ENCODE data around the gene CDK9. TPM values are rescaled to one million over a fixed set of nuclear protein-coding genes. Genes with fewer than 3 reads are reported as not detected.

CDK9 gene
- total RNA-seq, 4 donors from 2014 or later = 60.7 to 96.3 (median 70.7) TPM

DNA sequence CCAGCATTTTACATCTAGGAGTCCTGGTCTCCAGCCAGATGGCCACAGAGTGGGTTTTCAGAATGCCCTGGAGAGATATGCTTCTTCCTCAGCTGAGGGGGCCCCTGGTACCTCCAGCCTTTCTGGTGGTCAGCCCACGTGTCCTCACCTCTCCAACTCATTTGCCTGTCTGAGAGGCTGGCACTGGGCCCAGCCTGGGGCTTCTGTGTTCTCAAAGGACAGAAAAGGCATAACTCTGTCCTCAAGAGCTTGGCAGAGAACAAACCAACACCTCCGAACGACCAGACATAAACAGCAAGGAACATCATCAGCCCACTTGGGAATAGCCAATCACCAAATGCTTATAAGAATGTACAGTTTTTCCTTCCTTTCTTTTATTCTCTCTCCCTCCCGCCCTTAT is 51.5 kb downstream of the CDK9 start:
- no peak for TF ChIP-seq POLR2A (IDR thresholded peaks at IDR 0.05)
- TF ChIP-seq, protein P1, sequence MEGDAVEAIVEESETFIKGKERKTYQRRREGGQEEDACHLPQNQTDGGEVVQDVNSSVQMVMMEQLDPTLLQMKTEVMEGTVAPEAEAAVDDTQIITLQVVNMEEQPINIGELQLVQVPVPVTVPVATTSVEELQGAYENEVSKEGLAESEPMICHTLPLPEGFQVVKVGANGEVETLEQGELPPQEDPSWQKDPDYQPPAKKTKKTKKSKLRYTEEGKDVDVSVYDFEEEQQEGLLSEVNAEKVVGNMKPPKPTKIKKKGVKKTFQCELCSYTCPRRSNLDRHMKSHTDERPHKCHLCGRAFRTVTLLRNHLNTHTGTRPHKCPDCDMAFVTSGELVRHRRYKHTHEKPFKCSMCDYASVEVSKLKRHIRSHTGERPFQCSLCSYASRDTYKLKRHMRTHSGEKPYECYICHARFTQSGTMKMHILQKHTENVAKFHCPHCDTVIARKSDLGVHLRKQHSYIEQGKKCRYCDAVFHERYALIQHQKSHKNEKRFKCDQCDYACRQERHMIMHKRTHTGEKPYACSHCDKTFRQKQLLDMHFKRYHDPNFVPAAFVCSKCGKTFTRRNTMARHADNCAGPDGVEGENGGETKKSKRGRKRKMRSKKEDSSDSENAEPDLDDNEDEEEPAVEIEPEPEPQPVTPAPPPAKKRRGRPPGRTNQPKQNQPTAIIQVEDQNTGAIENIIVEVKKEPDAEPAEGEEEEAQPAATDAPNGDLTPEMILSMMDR (IDR thresholded peaks at IDR 0.05) = no peak
- DNase-seq (ENCODE audit: low spot score in 2 of 2) = no peak
- no peak overlapping the region for H3K4me3 ChIP-seq (ENCODE audit: low read depth, poor library complexity, severe bottlenecking)
- 60 to 70% methylated on average over 4 of the region's 4 CpGs for WGBS, 2 donors
- intact Hi-C loops (cut with DNase I; ENCODE audit: low total_unique reads) = no loop called here

DNA sequence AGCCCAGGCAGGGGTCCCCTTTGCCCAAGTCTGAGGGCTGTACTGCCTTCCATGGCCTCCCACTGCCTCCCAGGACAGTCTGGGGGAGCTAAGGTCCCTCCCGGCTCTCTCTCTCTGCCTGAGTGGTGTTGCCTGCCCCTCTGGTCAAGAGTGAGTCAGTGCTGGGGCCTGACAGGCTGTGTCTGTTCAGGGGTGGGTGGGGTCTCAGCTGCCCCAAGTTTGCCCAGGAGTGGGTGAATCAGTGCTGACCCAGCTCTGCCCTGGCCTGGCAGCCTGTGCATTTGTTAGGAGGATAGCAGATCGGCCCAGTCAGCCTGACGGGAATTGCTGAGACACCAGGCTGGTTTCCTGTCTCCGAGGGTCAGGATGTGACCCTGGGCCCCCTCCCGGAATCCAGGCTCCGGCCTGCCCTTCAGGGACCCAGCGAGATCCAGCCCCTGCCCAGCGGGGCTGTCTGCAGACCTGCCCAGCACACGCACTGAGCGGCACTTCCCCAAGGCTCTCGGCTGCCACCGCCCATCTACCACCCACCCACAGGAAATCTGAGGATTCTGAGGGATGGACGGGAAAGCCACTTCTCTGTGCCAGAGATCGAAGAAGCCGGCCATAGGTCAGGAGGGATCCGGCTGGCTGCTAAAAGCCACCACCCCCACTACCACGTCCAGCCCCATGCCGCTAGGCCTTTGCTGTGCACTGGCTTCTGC is 52.7 kb downstream of the CDK9 start:
- WGBS, 2 donors = 51 to 60% methylated on average over 15 of the region's 18 CpGs
- no peak overlapping the region for H3K4me3 ChIP-seq (ENCODE audit: low read depth, poor library complexity, severe bottlenecking)
- TF ChIP-seq POLR2A (IDR thresholded peaks at IDR 0.05) = no peak
- TF ChIP-seq, protein P1 (IDR thresholded peaks at IDR 0.05) = no peak
- intact Hi-C loops (cut with DNase I; ENCODE audit: low total_unique reads) = no loop called here
- peak; percentile 68 to 93 for DNase-seq (ENCODE audit: low spot score in 2 of 2)

Small RNAs within 50 kb of the gene (microRNA-seq; reads per million reads assigned to microRNA genes)
- gene MIR2861 (ENCODE audit: borderline number of aligned reads in 1 of 2, borderline replicate concordance in 2 of 2) (0 reads per million in 2 donors), gene MIR3960 (ENCODE audit: borderline number of aligned reads in 1 of 2, borderline replicate concordance in 2 of 2) (0 to 0.68 reads per million in 2 donors)

Other genes starting within 250 kb of the CDK9 start
- 10 to 100 TPM; 17.4 to 66.8 (median 30.5) TPM for gene STXBP1, start 173.8 kb upstream of the CDK9 start, total RNA-seq
- under 1 TPM in 1 of 4 donors, not detected in 3; 0.23 TPM for gene CFAP157, start 79.0 kb upstream of the CDK9 start, total RNA-seq
- 10 to 100 TPM; 28.2 to 71.8 (median 52.3) TPM for gene PTRH1, start 70.4 kb upstream of the CDK9 start, total RNA-seq
- gene TTC16, start 70.0 kb upstream of the CDK9 start, total RNA-seq = under 1 TPM in 1 of 4 donors, not detected in 3; 0.25 TPM
- 10 to 100 TPM; 11.5 to 19.9 (median 15.1) TPM for gene TOR2A, start 50.7 kb upstream of the CDK9 start, total RNA-seq
- 1 to 10 TPM; 1.9 to 8.5 (median 5.3) TPM for gene SH2D3C, start 7.4 kb upstream of the CDK9 start, total RNA-seq
- 10 to 100 TPM; 21.3 to 46.5 (median 37.4) TPM for gene FPGS, start 16.8 kb downstream of the CDK9 start, total RNA-seq
- 10 to 100 TPM; 12.0 to 51.1 (median 19.6) TPM for gene ENG, start 68.6 kb downstream of the CDK9 start, total RNA-seq
- gene AK1, start 91.6 kb downstream of the CDK9 start, total RNA-seq = 10 to 100 TPM in 3 of 4 donors, 1 to 10 TPM in 1; 9.5 to 35.4 (median 19.8) TPM
- 10 to 100 TPM; 50.5 to 72.9 (median 65.6) TPM for gene ST6GALNAC6, start 113.6 kb downstream of the CDK9 start, total RNA-seq
- gene ST6GALNAC4, start 131.0 kb downstream of the CDK9 start, total RNA-seq = 10 to 100 TPM in 2 of 4 donors, 1 to 10 TPM in 2; 4.6 to 28.5 (median 16.5) TPM
- 10 to 100 TPM in 1 of 4 donors, 1 to 10 TPM in 3; 4.1 to 11.3 (median 8.4) TPM for gene PIP5KL1, start 144.7 kb downstream of the CDK9 start, total RNA-seq
- gene DPM2, start 151.8 kb downstream of the CDK9 start, total RNA-seq = 10 to 100 TPM; 11.9 to 21.1 (median 15.8) TPM
- 10 to 100 TPM; 33.0 to 81.3 (median 48.9) TPM for gene EEIG1, start 195.0 kb downstream of the CDK9 start, total RNA-seq